ENCODE data around the gene PRDM8.

The PRDM8 gene

GRCh38 chr4:80184053-80184824 lies 13.1 kb upstream of the PRDM8 start:
- DNase-seq: peak; percentile 89 to 90

- peak; percentile 49 to 52 for DNase-seq
These were observed 12.2 kb upstream of the PRDM8 start for GRCh38 chr4:80184825-80185756.

DNA sequence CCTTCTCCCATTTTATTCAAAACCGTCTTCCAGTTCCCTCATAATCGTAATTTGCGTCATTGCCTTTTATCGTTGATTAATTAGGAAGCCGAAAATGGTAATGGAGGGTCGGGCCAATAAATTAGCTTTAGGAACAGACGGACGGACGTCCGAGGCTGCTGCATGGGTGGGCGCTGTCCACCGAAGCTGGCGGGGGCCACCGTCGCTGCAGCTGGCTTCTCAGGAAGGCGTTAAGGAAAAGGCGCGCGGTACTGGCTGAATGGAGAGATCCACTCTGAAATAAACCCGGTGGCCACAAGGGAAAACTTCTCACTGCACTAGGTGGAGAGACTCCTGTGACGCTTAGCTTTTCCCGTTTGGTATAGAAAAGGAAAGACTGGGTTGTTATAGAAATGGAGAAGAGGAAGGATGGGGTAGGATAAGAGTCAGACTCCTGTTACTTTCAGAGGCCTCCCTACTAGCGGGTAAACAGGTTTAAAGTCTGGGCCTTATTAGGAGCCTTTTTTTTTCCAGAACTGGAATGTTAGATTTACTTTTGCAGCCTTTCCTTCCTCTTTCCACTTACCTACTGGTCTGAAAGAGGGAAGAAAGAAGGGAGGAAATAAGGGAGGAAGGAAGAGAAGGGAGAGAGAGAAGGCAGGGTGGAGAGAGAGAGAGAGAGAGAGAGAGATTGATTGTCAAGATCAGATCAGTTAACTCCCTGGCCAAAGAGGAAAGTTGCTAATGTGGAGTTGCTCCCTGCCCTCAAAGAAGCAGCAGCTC lies 11.3 kb upstream of the PRDM8 start:
- no peak for DNase-seq

- no peak for DNase-seq
These were observed 10.6 kb upstream of the PRDM8 start for GRCh38 chr4:80186676-80187075.

DNA sequence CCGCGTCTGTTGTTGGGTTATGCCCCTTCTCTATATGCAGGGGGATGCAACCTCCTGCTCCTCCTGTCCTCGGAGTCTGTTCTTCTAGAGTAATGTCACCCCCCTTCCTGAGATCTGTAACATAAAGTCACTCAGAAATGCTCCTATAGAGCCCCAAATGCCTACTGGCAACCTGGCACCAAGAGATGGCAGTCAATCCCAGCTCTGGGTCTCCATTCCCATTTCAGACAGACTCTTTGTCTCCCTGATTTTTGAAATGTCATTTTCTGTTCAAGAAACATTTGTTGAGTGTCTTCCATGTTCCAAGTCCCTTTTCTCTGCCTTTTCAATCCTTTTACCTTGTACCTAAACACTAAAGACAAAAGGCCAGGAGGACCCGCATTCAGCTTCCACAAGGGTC lies 9.6 kb upstream of the PRDM8 start:
- no peak for DNase-seq

- DNase-seq: no peak
These were observed 8.9 kb upstream of the PRDM8 start for GRCh38 chr4:80188457-80188800.

DNA sequence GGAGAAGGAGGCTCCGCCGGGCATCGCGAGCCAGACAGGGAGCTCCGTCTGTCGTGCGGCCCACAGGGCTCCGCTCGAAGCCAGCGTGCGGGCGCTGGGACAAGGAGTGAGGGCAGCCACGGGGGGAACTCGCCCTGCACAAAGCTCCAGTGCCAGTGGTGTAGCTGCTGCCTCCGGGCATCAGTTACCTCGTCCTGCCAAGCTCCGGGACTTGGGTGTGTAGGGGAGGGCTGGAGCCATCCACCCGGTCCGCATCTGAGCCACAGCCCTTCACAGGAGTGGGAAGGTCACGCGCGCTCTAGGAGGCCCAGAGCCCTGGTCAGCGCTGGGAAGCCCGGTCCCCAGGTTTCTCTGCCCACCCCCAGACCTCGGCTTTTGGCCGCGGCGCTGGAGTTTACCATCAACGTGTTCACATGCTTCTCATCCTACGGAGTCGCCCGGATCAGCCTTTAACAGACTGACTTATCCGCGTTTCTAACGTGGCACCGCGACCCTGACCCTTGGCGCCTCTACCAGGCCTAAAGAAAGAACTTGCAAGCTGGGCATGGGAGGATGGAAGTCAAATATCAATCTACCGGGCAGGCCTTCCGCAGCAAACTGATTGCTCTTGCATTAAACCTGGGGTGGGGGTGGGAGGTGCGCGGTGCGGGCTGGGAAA lies 8.4 kb upstream of the PRDM8 start:
- DNase-seq: no peak

GRCh38 chr4:80189581-80189955 lies 7.7 kb upstream of the PRDM8 start:
- no peak for DNase-seq

DNA sequence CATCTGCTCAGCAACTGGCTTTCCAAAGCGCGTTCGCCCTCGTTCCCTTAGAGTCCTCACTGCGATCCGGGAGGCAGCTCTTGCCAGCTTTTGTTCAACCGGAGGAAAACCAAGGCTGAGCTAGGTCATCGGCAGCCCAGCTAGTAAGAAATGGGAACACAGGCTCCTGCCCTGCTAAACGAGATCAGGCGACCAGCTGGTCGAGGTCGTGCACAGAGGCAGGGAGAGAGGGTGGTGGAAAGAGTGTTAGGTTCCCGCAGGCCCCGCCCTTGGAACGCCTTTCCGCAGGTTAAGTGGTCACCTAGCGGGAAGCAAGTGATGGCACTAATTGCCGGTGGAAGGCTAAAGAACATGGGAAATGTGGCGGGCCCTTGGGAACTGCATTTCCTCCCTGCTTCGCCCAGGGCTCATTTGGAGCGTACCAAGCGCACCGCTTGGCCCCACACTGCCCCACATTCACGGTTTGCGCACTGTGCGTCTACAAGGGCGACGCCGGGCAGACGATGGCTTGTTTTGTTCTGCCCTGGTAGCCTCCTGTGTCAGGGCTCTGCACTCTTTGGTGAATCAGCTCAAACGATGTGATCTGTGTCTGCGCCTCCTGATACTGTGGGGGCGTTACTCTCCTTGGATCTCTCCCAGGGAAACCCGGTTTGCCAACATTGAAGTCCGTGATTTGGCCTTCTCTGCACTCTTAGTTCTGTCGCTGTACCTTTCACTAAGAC lies 7.2 kb upstream of the PRDM8 start:
- no peak for DNase-seq

DNA sequence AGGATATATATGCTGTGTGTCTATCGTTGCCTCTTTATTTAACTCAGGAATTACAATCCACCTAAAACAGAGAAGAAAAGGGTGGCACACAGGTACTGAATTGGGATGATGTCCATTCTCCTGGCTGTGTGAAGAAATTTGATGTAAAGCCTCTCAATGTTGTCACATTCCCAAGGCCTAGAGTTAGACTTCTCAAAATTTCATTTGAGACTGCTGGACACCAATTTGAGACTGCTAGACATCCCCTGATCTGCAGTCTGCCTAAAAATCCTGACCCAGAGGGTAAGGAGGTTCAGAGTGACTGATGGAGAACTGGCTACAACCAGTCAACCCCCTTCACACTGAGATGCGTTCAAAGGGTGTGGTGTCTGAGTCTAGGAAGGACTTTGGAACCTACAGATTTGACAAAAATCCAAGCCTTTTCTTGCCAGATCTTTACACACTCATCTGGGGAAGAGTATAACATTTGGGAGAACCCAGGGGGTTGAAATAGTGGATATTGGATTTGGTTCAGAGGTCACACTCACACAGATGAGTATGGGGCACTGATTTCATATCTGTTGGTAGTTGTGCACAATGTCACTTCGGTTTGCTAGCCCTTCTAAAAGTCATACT lies 4.9 kb upstream of the PRDM8 start:
- DNase-seq: no peak

GRCh38 chr4:80192937-80193336 lies 4.4 kb upstream of the PRDM8 start:
- DNase-seq: no peak

- peak; percentile 71 to 77 for DNase-seq
These were observed 1.7 kb upstream of the PRDM8 start for GRCh38 chr4:80195441-80196140.

GRCh38 chr4:80196259-80196921 lies 913 bp upstream of the PRDM8 start:
- peak; percentile 68 to 78 for DNase-seq

DNA sequence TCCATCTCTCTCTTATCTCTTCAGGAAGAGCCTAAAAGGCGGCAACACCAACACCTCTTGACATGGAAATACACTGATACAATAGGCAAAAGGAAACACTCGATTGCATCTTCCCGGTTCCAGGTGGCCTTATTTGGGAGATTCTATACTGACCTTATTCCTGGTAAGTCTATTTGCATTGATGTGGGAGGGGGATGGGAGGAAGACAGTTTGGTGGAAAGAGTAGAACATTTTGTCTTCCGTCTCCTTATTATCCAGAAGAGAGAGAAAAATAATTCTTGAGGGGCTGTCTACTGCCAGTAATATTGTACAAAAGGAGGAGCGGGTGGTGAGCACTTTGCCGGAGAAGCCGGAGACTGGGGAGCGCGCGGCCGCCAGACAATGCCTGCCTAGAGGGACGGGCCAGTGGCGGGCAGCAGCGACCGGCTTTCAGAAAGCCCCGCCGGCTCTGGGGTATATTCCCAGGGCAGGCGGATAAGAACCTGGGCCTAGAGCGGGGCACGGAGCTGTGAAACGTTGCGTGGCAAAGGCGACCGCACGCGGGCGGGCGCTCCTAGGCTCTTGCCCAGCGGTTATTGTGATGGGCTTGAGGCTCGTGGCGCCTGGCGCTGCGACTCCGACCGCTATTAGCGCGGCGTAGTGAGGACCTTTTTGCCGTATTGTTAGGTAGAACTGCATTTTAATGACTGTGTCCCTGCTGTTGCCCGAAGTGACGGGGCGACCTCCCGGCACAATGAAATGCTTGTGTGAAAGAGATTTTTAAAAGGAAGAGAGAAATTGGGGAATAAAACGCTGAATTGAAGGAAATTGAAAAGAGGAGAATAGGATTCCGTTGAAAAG lies 518 bp downstream of the PRDM8 start:
- DNase-seq: peak in 1 of 2 experiments; percentile 32

- no peak for DNase-seq
These were observed 1.1 kb downstream of the PRDM8 start for GRCh38 chr4:80198441-80198837.

DNA sequence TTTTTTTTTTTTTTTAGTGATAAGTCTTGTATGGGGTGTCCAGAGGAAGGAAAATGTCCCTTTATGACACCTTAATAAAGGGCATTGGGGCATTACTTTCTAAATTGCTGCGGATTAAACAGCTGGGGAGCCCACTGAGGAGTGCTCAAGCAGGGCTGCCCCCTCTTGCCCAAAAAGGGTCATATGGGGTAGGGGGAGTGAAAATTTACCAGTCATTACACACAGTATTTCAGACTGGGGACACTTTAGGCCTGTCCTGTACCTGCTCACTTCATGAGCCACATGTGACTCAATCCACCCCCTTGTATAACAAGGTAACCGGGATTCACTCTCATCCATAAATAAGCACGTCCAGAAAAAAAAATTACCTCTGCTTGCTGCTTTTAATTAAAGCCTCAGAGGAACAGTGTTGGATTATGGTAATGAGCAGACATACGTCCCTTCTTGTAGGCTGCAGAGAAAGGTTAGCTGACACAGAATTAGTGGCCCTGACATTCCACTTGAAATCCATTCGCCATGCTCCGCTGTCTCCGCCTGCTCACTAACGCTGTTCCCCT lies 1.8 kb downstream of the PRDM8 start:
- DNase-seq: no peak

DNA sequence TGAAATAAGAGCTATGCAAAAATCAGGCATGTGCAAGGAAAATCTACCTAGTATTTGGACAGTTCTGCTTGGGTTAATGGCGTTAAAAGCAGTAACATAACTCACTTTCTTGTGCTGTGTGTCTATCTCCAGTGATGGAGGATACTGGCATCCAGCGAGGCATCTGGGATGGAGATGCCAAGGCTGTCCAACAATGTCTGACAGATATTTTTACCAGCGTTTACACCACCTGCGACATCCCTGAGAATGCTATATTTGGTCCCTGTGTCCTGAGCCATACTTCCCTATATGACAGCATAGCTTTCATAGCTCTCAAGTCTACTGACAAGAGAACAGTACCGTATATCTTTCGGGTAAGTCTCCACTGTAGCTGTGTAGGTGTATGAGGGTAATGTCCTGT lies 2.6 kb downstream of the PRDM8 start:
- DNase-seq: peak; percentile 22 to 23

- peak; percentile 92 to 95 for DNase-seq
These were observed 4.2 kb downstream of the PRDM8 start for GRCh38 chr4:80201252-80202151.

Data from Kasumi-1 (cell line).